Measurements from ENCODE around the gene LAG3. TPM values are rescaled to one million over a fixed set of nuclear protein-coding genes. Genes with fewer than 3 reads are reported as not detected.

The LAG3 gene
- polyA plus RNA-seq, 1 of the 3 experiments (the other 2 are of a cell fraction) = 0.72 TPM

- CTCF ChIA-PET = interaction anchor here (1.1 to 8.3 kb wide), 5 partner anchors 10 to 65 kb away, joined by 3 to 74 read pairs (median 3); partner anchors contain the start of gene MLF2
Observed at GRCh38 chr12:6818645-6819044, 46.3 kb downstream of the LAG3 start.

GRCh38 chr12:6819106-6820030, 47.0 kb downstream of the LAG3 start:
- no peaks in the 10 kb centered on the region for H3K36me3 ChIP-seq (replicated peaks in 1 of 2; ENCODE audit: control insufficient read depth in 1 of 2, insufficient read depth in 2 of 2, low read length in 1 of 2)
- POLR2A ChIA-PET = interaction anchor here (1.0 to 2.1 kb wide), 2 partner anchors 33 to 130 kb away, joined by 3 to 9 read pairs; partner anchors contain the start of genes CDCA3, USP5 and ZNF384
- no peaks in the 10 kb centered on the region for H3K9me2 ChIP-seq
- no peak overlapping the region for H3K9ac ChIP-seq
- no peaks in the 10 kb centered on the region for H3K9me3 ChIP-seq
- H3K79me2 ChIP-seq (ENCODE audit: insufficient read depth) = no peaks in the 10 kb centered on the region
- H2AFZ ChIP-seq (ENCODE audit: low read depth) = no peak overlapping the region
- H3K27me3 ChIP-seq (ENCODE audit: insufficient read depth) = no peaks in the 10 kb centered on the region
- peak overlapping the region in 1 of 2 experiments; percentile 61; a peak in 1 of 4 replicates for H3K27ac ChIP-seq (ENCODE audit: low read depth in 2 of 2, low read length in 1 of 2)
- no peak overlapping the region for H3K4me2 ChIP-seq
- no peak for DNase-seq
- WGBS (ENCODE audit: low lambda C conversion rate) = 97% methylated on average over 7 of the region's 13 CpGs
- CTCF ChIA-PET = interaction anchor here (0.8 to 12.7 kb wide), 9 partner anchors 11 to 205 kb away, joined by 3 to 246 read pairs (median 6); partner anchors contain the start of genes MLF2 and SPSB2
- no peaks in the 10 kb centered on the region for H4K20me1 ChIP-seq (ENCODE audit: insufficient read depth)
- H3K4me3 ChIP-seq (ENCODE audit: low read depth in 2 of 2, low read length in 1 of 2) = no peak overlapping the region
- H3K4me1 ChIP-seq (ENCODE audit: control insufficient read depth in 1 of 2, insufficient read depth in 2 of 2, low read depth in 1 of 2, low read length in 1 of 2) = peaks cover 11 to 76% of the 10 kb centered on the region in 2 experiments; a peak in 2 of 4 replicates
- no peaks in the 10 kb centered on the region for H3F3A ChIP-seq (replicated peaks; ENCODE audit: insufficient read depth)
- TF ChIP-seq FOXJ3 (CRISPR knock-in tag; IDR thresholded peaks at IDR 0.05) (no peak), MAX (IDR thresholded peaks at IDR 0.05; ENCODE audit: low read depth) (no peak), CTCF (IDR thresholded peaks at IDR 0.05) (no peak), RCOR1 (IDR thresholded peaks at IDR 0.05; ENCODE audit: low read length) (no peak), RXRA (IDR thresholded peaks at IDR 0.05; ENCODE audit: borderline replicate concordance, low read depth) (no peak), GABPA (IDR thresholded peaks at IDR 0.05; ENCODE audit: low read depth) (no peak), NRF1 (IDR thresholded peaks at IDR 0.05; ENCODE audit: low read depth, low read length) (no peak), REST (IDR thresholded peaks at IDR 0.05; ENCODE audit: low read depth, low read length) (no peak), JUND (IDR thresholded peaks at IDR 0.05) (no peak), FOSL2 (IDR thresholded peaks at IDR 0.05; ENCODE audit: borderline replicate concordance, low read depth) (no peak), EZH2phosphoT487 (IDR thresholded peaks at IDR 0.05; ENCODE audit: borderline replicate concordance, low read depth) (no peak), RFX5 (IDR thresholded peaks at IDR 0.05; ENCODE audit: low read length) (no peak)

More at GRCh38 chr12:6818645-6819044, 46.3 kb downstream of the LAG3 start:
- no peak overlapping the region for H3K4me3 ChIP-seq (ENCODE audit: low read depth in 2 of 2, low read length in 1 of 2)
- H3K9ac ChIP-seq = no peak overlapping the region
- no peaks in the 10 kb centered on the region for H4K20me1 ChIP-seq (ENCODE audit: insufficient read depth)
- H3K9me3 ChIP-seq = no peaks in the 10 kb centered on the region
- POLR2A ChIA-PET = interaction anchor here (0.6 kb wide), 1 partner anchor 52 kb away, joined by 3 read pairs; the partner anchor contains the start of gene PTMS
- no peaks in the 10 kb centered on the region for H3K36me3 ChIP-seq (replicated peaks in 1 of 2; ENCODE audit: control insufficient read depth in 1 of 2, insufficient read depth in 2 of 2, low read length in 1 of 2)
- H3K27ac ChIP-seq (ENCODE audit: low read depth in 2 of 2, low read length in 1 of 2) = no peak overlapping the region
- H3K79me2 ChIP-seq (ENCODE audit: insufficient read depth) = no peaks in the 10 kb centered on the region
- H3K9me2 ChIP-seq = no peaks in the 10 kb centered on the region
- 98% methylated on average over 5 of the region's 5 CpGs for WGBS (ENCODE audit: low lambda C conversion rate)
- peaks cover 11 to 72% of the 10 kb centered on the region in 2 experiments; a peak in 2 of 4 replicates for H3K4me1 ChIP-seq (ENCODE audit: control insufficient read depth in 1 of 2, insufficient read depth in 2 of 2, low read depth in 1 of 2, low read length in 1 of 2)
- no peaks in the 10 kb centered on the region for H3K27me3 ChIP-seq (ENCODE audit: insufficient read depth)
- no peak for DNase-seq
- H3K4me2 ChIP-seq = no peak overlapping the region
- TF ChIP-seq PBX3 (IDR thresholded peaks at IDR 0.05) = no peak
- no peak for TF ChIP-seq USF1 (IDR thresholded peaks at IDR 0.05; ENCODE audit: borderline replicate concordance, low read depth)
- no peak overlapping the region for H2AFZ ChIP-seq (ENCODE audit: low read depth)
- no peaks in the 10 kb centered on the region for H3F3A ChIP-seq (replicated peaks; ENCODE audit: insufficient read depth)
